Left ventricle myocardium inferior (tissue), 1 donor: ENCODE results near the gene ASB15. TPM values are rescaled to one million over a fixed set of nuclear protein-coding genes. Genes with fewer than 3 reads are reported as not detected.
A peak's percentile ranks its signal among the peaks of the same experiment; 100 is the strongest.

Experiments used
- DNase-seq: peaks from one replicate; pipeline ENCODE4 v3.0.0-alpha.2; 2020
- H3K27ac ChIP-seq: fragments of 200-600 bp; replicated peaks from 2 replicates; pipeline ENCODE4 v1.8.0; 2021
- H3K27me3 ChIP-seq: fragments of 200-600 bp; 2 replicates; pipeline ENCODE4 v1.8.0; 2021; ENCODE audit warnings: low read depth
- H3K36me3 ChIP-seq: fragments of 200-600 bp; 2 replicates; pipeline ENCODE4 v1.8.0; 2021
- H3K4me1 ChIP-seq: fragments of 200-600 bp; 2 replicates; pipeline ENCODE4 v1.8.0; 2021
- H3K4me3 ChIP-seq: fragments of 200-600 bp; 2 replicates; pipeline ENCODE4 v1.8.0; 2021; ENCODE audit warnings: mild to moderate bottlenecking, moderate library complexity
- H3K9me3 ChIP-seq: fragments of 200-600 bp; replicated peaks from 2 replicates; pipeline ENCODE4 v1.8.0; 2021
- intact Hi-C: fragments of 100-400 bp; cut with micrococcal nuclease; formaldehyde crosslinking; loops from one replicate; pipeline ENCODE4 v1.11.0; 2022
- total RNA-seq: library from RNA; stranded (reverse); fragmentation: NEBNext Ultra II Directional; extraction: Animal tissue kit (Norgen Biotek cat#: 25700); gene quantifications from one replicate; pipeline ENCODE4 v1.2.1, GENCODE V29; 2021
- TF ChIP-seq, protein P1 (sequence below): fragments of 200-600 bp; IDR thresholded peaks from 2 replicates; pipeline ENCODE4 v1.8.0; 2021; ENCODE audit warnings: antibody characterized with exemption, mild to moderate bottlenecking, borderline replicate concordance
- donor health status: DM: no; HTN: yes; CAD: no; lungs with severe emphysema.

The ASB15 gene
- total RNA-seq, 1 donor from 2014 or later, result 76.8 TPM

DNA sequence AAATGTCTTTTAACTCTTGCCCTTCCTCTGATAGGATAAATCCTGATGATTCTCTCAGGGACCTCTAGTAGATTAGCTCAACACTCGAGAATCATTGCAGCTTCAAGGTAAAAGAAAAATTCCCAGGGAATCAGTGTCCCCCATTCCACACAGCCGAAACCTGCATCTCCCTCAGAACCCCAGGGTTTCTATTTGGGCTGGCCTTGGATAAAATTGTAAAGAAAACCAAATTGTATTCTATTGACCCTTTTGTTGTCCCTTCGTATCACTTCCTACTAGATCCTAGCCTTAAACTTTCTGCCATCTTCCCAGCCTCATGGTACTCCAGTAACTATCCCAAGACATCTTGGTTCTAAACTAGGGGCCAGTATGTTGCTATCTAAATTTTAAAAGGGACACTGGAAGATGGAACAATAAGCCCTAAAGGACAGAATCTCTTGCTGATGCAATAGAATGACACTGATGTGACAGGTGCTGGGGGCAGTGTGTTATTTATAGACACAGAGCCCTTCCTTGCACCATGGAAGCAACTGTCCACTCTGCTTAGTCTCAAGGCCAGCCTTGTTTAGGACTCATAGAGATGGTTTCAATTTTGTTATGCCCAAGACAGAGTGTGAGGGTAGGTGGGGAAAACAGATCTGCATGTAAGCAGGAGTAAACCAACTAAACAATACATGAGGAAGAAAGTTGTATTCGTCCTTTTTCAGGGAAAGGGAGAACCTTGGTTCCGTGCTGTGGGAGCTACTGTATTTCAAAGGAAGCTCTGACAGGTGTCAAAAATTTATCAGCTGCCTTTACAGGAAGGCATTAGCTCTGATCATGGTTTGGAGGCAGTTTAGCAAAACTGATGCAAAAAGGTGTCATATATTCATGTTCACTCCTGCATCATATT, 7.6 kb downstream of the ASB15 start:
- TF ChIP-seq, protein P1, sequence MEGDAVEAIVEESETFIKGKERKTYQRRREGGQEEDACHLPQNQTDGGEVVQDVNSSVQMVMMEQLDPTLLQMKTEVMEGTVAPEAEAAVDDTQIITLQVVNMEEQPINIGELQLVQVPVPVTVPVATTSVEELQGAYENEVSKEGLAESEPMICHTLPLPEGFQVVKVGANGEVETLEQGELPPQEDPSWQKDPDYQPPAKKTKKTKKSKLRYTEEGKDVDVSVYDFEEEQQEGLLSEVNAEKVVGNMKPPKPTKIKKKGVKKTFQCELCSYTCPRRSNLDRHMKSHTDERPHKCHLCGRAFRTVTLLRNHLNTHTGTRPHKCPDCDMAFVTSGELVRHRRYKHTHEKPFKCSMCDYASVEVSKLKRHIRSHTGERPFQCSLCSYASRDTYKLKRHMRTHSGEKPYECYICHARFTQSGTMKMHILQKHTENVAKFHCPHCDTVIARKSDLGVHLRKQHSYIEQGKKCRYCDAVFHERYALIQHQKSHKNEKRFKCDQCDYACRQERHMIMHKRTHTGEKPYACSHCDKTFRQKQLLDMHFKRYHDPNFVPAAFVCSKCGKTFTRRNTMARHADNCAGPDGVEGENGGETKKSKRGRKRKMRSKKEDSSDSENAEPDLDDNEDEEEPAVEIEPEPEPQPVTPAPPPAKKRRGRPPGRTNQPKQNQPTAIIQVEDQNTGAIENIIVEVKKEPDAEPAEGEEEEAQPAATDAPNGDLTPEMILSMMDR, result no peak
- Histone ChIP-seq H3K27me3 (no peaks in the 10 kb centered on the region), H3K36me3 (no peaks in the 10 kb centered on the region), H3K4me3 (no peak overlapping the region), H3K27ac (peak overlapping the region; percentile 52), H3K9me3 (no peaks in the 10 kb centered on the region), H3K4me1 (peaks cover 47% of the 10 kb centered on the region)
- DNase-seq, result no peak
- intact Hi-C loops, result no loop called here

DNA sequence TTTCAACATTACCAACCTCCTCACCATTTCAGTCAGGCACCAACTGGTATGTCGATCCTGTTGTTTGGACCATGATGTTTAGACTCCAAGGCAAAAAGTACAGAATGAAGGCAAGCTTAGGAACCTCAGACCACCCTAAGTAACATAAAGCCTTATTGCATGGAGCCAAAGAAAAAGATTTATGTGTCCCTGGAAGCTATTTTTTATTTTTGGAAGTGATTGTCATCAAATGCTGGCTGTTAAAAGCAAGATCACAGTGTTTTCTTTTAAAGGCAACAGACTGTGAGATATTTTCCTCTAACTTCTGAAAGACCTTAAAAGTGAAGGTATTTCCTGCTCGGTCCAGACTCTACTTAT, 8.2 kb downstream of the ASB15 start:
- DNase-seq, result no peak
- Histone ChIP-seq H3K4me1 (peaks cover 44% of the 10 kb centered on the region), H3K36me3 (no peaks in the 10 kb centered on the region), H3K9me3 (no peaks in the 10 kb centered on the region), H3K4me3 (no peak overlapping the region), H3K27ac (peak overlapping the region; percentile 52), H3K27me3 (no peaks in the 10 kb centered on the region)
- intact Hi-C loops, result no loop called here
- TF ChIP-seq, protein P1, result no peak

DNA sequence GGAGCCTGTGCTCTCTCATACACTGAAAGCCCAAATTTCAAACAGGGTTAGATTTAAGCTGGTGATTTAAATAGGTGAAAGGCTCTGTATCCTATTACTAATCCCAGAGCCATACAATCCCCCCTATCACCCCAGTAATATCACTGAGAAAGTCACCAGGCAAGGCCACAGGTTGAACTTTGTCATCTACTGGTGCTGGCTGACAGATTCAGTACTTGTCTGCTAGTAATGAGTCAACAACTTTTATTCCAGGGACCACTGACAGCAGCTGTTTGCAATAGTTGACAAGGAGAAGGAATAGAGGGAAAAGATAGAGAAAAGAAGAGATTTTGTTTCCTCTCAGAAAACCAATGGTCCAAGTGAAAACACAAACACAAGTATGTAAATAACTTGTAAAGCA, 10.4 kb downstream of the ASB15 start:
- Histone ChIP-seq H3K9me3 (no peaks in the 10 kb centered on the region), H3K4me3 (no peak overlapping the region), H3K27ac (peak overlapping the region; percentile 53), H3K36me3 (no peaks in the 10 kb centered on the region), H3K4me1 (peaks cover 48% of the 10 kb centered on the region), H3K27me3 (no peaks in the 10 kb centered on the region)
- TF ChIP-seq, protein P1, result no peak
- DNase-seq, result no peak
- intact Hi-C loops, result no loop called here

DNA sequence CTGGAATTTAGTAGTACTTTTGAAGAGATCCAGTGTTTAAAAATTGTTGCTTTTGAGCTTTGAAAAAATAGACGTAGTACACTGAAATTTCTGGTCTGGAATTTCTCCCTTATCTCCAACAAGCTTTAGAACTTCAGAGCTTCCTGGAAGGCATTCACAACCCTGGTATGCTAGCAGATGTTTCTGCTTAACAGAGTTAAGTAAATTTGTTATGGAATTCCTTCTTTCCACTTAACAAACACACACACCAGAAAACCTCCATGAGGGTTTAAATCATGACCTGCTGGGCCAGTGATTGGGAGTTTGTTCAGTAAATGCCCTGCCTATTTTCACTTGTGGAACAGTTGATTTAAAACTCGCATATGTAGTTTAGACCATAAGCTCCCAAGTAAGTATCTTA, 13.7 kb downstream of the ASB15 start:
- intact Hi-C loops, result no loop called here
- TF ChIP-seq, protein P1, result no peak
- H3K27me3 ChIP-seq, result no peaks in the 10 kb centered on the region
- H3K4me3 ChIP-seq, result no peak overlapping the region
- no peak for DNase-seq
- no peaks in the 10 kb centered on the region for H3K36me3 ChIP-seq
- H3K27ac ChIP-seq, result peak overlapping the region; percentile 20
- no peaks in the 10 kb centered on the region for H3K9me3 ChIP-seq
- peaks cover 33% of the 10 kb centered on the region for H3K4me1 ChIP-seq

DNA sequence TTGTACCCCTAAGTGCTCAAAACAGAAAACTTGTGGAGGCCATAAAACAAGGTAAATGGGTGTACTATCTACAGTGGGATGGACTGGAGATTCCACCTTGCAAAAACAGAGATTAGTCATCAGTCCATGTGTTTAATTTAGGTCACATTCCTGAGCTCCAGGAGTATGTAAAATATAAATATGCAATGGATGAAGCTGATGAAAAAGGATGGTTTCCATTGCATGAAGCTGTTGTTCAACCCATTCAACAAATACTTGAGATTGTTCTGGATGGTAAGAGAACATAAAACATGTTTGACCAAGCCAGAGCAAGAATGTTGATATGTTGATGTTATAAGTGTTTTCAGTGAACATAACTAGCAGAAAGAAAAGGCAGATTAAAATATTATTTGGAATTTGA, 14.6 kb downstream of the ASB15 start:
- Histone ChIP-seq H3K9me3 (no peaks in the 10 kb centered on the region), H3K36me3 (no peaks in the 10 kb centered on the region), H3K4me3 (no peak overlapping the region), H3K27me3 (no peaks in the 10 kb centered on the region), H3K27ac (no peak overlapping the region), H3K4me1 (peaks cover 30% of the 10 kb centered on the region)
- DNase-seq, result no peak
- TF ChIP-seq, protein P1, result no peak
- intact Hi-C loops, result no loop called here
